ENCODE results near the gene ABHD14A. TPM values are rescaled to one million over a fixed set of nuclear protein-coding genes. Genes with fewer than 3 reads are reported as not detected.

The ABHD14A gene
- polyA plus RNA-seq, 6 donors from 2014 or later: 32.9 to 66.0 (median 40.4) TPM

Other genes with a start within 250 kb of the ABHD14A start
- not detected for gene IQCF6, start 195.8 kb upstream of the ABHD14A start, polyA plus RNA-seq (ENCODE audit: low read depth in 6 of 6)
- not detected for gene IQCF2, start 113.4 kb upstream of the ABHD14A start, polyA plus RNA-seq (ENCODE audit: low read depth in 6 of 6)
- not detected for gene IQCF5, start 99.5 kb upstream of the ABHD14A start, polyA plus RNA-seq (ENCODE audit: low read depth in 6 of 6)
- not detected for gene IQCF1, start 71.7 kb upstream of the ABHD14A start, polyA plus RNA-seq (ENCODE audit: low read depth in 6 of 6)
- gene RRP9, start 33.2 kb upstream of the ABHD14A start, polyA plus RNA-seq (ENCODE audit: low read depth in 6 of 6): 10 to 100 TPM; 16.5 to 29.9 (median 21.4) TPM
- 1 to 10 TPM; 3.5 to 8.4 (median 4.5) TPM for gene PARP3, start 32.7 kb upstream of the ABHD14A start, polyA plus RNA-seq (ENCODE audit: low read depth in 6 of 6)
- gene GPR62, start 19.7 kb upstream of the ABHD14A start, polyA plus RNA-seq (ENCODE audit: low read depth in 6 of 6): not detected
- gene PCBP4, start 7.6 kb upstream of the ABHD14A start, polyA plus RNA-seq (ENCODE audit: low read depth in 6 of 6): 1 to 10 TPM; 3.0 to 5.7 (median 5.0) TPM
- 10 to 100 TPM; 60.4 to 65.8 (median 63.4) TPM for gene ABHD14B, start 1.0 kb upstream of the ABHD14A start, polyA plus RNA-seq (ENCODE audit: low read depth in 6 of 6)
- gene ACY1, start 8.5 kb downstream of the ABHD14A start, polyA plus RNA-seq (ENCODE audit: low read depth in 6 of 6): 10 to 100 TPM; 15.2 to 23.1 (median 18.4) TPM
- 1,000 to 10,000 TPM in 5 of 6 donors, 100 to 1,000 TPM in 1; 871 to 1,582 (median 1,414) TPM for gene RPL29, start 20.8 kb downstream of the ABHD14A start, polyA plus RNA-seq (ENCODE audit: low read depth in 6 of 6)
- under 1 TPM in 5 of 6 donors, not detected in 1; 0.11 to 0.82 (median 0.62) TPM for gene DUSP7, start 81.5 kb downstream of the ABHD14A start, polyA plus RNA-seq (ENCODE audit: low read depth in 6 of 6)
- gene POC1A, start 179.4 kb downstream of the ABHD14A start, polyA plus RNA-seq (ENCODE audit: low read depth in 6 of 6): 1 to 10 TPM; 1.2 to 4.9 (median 1.6) TPM
- gene ALAS1, start 223.1 kb downstream of the ABHD14A start, polyA plus RNA-seq (ENCODE audit: low read depth in 6 of 6): 10 to 100 TPM; 10.3 to 25.6 (median 18.7) TPM

Measured in naive B cell (primary cell).